ENCODE results near the gene PATL1.
A peak's percentile ranks its signal among the peaks of the same experiment; 100 is the strongest.
"Not testable (repeated sequence)": the region's sequence is repeated elsewhere in the genome, so short reads cannot be mapped to it uniquely, and the experiment has no call there.

PATL1 gene

DNA sequence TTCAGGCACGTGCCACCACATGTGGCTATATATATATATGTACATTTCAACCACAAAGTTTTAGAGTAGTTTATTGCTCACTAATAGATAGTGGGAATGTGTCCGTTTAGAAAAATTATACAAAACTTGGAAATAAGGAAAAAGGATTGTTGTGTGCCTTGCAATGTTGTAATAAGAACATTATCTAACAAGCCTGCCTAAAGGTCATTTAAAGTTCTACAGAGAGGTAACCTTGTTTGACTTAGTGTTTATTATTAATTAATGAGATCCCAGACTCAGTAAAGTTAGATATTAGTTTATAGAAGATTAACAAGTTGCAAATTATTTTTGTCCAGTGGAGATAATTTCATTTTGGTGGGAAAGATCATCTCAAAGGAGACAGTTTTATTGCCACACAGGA is 5.5 kb upstream of the PATL1 start:
- no peak for DNase-seq (ENCODE audit: insufficient read length, low spot score)
- no peak for FAIRE-seq

DNA sequence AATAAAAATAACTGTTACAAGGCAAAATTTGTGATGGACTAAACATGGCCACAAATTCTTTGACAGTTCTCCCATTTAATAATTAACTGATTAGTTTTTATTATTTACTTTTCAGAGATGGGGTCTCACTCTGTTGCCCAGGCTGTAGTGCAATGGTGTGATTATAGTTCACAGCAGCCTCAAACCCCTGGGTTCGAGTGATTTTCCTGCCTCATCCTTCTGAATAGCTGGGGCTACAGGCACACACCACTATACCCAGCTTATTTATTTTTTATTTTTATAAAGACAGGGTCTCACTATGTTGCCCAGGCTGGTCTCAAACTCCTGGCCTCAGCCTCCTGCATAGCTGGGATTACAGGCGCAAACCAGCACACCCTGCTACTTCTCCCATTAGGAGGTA is 4.5 kb upstream of the PATL1 start:
- no peak for FAIRE-seq
- DNase-seq (ENCODE audit: insufficient read length, low spot score), result no peak

DNA sequence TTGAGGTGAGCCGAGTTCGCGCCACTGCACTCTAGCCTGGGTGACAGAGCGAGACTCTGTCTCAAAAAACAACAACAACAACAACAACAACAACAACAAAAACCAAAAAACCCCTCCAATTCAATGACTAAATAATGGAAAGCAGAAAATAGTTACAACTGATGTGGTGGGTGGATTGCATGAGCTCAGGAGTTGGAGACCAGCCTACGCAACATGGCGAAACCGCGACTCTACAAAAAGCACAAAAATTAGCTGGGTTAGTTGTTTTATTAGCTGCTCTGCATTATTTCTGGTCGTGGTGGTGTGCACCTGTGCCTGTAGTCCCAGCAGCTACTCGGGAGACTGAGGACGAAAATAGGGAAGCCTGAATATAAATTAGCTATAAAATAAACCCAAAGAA is 2.6 kb upstream of the PATL1 start:
- no peak for FAIRE-seq
- DNase-seq (ENCODE audit: insufficient read length, low spot score), result no peak

DNA sequence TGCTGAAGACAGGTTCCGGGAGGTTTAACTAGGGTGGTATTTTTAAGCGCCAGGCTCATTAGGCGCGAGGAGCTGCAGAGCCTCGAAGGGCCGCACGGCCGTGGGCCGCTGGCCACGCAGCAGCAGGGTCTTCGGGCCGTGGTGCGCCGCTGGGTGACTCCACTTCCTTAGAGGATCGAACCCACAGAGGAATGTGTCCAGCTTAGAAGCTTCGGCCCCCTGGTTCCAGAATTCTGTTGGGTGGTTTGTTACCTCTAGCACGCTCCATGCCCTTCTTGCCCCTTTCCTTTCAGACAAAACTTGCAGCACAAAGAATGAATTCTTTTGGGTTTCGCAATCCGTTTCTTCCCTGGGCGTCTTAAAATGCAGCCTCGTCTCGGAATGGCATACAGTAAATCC is 773 bp upstream of the PATL1 start:
- DNase-seq (ENCODE audit: insufficient read length, low spot score) (peak; percentile 40), FAIRE-seq (peak; percentile 4)

DNA sequence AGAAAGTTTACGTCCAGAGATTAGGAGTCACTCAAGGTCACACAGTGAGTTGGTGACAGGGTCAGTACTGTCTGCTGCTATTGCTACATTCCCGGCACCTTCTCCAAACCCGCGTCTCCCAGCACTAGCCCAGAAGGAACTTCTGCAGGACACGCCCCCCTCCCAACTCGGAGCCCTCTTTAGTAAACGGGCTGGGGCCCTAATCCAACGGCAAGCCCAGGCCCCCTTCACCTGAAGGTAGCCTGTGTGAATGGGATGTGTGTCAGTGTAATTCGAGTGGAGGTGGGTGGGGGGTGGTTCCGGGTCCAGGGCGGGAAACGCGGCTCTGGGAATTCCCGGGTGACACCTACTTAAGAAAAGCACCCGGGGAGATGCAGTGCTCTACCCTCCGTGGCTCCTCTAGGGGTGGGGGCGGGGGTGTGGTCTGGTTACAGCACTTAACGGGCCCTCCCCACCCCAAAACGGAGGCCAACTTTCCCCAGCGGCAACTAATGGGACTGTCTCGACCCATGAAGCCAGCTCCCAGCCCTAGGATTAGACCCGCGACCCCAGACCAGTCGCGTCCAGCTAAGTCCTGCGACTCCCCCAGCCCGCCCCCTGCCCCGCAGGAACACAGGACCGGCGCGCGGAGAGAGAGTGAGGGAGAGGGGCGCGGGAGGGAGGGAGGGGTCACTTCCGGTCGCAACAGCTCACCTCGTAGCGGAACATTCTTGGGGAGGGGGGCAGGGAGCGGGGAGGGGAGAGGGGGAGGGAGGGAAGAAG is 468 bp downstream of the PATL1 start:
- FAIRE-seq (no peak), DNase-seq (ENCODE audit: insufficient read length, low spot score) (peak; percentile 19)

DNA sequence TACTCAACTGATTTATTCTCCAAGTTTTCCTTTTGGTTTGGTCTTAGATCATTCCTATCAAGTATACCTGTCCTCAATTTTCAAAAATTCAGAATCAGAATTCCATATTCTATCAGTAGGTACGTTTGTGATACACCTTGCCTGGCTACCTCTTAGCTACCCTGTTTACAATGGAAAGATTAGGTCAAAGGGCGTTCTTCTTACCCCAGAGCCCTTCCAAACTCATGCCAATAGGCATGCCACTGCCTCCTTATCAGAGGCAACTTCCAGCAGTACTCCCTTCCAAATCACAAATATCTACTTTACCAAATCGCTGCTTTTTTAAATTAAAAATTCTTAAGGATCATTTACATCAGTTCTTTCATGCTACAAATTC is 1.0 kb downstream of the PATL1 start:
- no peak for DNase-seq (ENCODE audit: insufficient read length, low spot score)

DNA sequence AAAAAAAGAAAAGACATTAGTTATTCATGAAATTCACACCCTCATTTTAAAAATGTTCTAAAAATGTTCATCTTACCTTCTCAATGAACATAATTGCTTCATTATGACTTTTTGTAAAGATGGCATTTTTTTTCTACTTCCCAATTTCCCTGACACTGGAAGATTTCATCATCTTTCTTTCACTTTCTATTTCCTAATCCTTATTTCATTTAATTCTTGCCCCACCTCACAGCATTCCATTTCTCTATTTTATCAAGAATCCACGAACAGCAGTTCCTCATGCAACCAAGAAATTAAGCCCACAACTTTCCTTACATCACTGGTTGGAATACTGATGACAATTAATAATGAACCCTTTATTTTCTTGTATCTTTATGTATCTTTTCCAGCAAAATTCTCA is 1.9 kb downstream of the PATL1 start:
- no peak for DNase-seq (ENCODE audit: insufficient read length, low spot score)
- no peak for FAIRE-seq

More for the DNA sequence above, 1.0 kb downstream of the PATL1 start:
- FAIRE-seq, result no peak

DNA sequence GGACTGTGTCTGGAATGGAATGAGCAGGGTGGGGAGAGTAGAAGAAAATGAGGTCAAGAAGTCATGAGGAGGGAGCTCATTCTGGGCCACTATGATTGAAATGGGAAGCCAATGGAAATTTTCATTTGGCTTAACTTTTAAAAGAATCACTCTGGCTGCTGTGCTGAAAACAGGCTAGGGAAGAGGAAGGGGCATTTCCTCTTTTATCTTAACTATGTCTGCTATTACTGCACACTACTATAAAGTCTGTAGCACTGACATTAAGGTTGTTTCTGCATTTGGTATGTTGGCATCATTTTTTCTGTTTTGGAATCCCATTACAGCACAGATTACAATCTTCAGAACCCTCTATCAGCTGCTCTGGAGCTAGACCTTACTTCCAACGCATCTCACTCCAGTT is 8.2 kb downstream of the PATL1 start:
- DNase-seq (ENCODE audit: insufficient read length, low spot score), result no peak
- no peak for FAIRE-seq

DNA sequence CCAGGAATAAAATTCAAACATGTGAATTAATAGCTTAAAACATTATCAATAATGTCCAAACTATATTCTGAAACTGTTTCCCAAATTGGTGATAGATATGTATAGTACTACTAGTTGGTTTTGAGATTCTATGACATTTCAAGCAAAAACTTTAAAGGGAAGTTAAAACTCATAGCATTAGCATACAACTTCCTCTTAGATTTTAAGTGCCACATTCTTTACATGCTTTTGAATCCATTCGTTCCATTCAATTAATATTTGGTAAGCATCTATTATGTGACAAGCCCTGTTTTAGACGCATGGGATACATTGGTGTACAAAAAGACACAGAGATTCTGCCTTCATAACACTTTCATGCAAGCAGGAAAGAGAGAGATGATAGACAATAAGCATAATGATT is 8.9 kb downstream of the PATL1 start:
- FAIRE-seq, result no peak
- no peak for DNase-seq (ENCODE audit: insufficient read length, low spot score)

DNA sequence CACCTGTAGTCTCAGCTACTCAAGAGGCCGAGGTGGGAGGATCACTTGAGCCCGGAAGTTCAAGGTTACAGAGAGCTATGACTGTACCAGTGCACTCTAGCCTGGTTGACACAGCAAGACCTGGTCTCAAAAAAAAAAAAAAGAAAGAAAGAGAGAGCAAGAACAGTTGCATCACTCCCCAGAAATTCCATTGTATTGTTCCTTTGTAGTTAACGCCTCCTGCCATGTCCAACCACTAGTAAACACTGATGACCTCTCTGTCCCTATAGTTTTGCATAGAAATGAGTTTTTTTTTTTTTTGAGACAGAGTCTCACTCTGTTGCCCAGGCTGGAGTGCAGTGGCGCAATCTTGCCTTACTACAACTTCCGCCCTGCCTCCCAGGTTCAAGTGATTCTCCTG is 10.8 kb downstream of the PATL1 start:
- FAIRE-seq (no peak), DNase-seq (ENCODE audit: insufficient read length, low spot score) (no peak)

DNA sequence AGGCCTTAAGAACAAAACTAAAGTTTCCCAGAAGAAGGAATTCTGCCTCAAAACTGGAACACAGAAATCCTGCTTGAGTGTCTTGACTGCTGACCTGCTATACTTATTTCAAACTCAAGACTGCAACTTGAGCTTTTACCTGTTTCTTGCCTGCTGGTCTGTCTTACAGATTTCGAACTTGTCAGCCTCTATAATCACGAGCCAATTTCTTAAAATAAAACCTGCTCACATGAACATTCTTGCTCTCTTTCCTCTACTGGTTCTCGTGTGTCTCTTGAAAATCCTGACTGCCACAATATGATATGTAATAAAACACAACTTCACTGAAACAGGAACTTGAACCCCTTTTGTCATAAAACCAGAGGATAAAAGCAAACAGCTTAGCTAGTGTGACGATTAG is 13.9 kb downstream of the PATL1 start:
- no peak for DNase-seq (ENCODE audit: insufficient read length, low spot score)
- FAIRE-seq, result no peak

DNA sequence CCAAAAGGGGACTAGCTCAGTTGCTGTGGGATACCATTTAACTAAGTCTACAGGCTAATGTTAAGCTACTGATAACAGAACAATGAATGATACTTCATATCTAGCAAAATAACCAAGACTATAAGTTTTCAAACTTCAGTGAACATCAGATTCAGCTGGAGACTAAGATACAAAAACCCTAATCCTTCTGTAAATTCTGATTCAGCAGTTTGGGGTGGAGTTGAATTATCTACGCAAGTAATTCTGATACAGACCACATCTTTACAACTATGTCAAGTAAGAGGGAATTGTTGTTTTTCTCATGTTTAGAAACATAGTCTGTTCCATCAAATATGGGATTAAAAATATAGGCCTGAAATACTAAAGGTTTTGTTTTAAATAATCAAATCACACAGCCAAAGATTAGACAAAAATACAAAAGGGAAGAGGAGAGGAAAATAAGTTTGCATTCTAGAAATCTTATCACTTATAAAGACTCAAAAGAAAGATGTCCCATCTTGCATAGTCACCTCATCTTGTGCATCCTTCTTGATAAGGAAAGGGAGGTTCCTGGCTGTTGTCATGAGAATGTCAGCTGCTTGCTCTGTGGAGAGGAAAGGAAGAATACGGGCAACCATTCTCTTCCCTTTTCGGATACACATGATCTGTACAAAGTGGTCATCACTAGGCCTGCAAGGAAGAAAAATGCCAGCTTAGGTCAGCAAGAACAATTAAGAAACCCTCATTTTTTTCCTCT is 21.4 kb downstream of the PATL1 start:
- no peak for FAIRE-seq
- DNase-seq (ENCODE audit: insufficient read length, low spot score), result no peak

DNA sequence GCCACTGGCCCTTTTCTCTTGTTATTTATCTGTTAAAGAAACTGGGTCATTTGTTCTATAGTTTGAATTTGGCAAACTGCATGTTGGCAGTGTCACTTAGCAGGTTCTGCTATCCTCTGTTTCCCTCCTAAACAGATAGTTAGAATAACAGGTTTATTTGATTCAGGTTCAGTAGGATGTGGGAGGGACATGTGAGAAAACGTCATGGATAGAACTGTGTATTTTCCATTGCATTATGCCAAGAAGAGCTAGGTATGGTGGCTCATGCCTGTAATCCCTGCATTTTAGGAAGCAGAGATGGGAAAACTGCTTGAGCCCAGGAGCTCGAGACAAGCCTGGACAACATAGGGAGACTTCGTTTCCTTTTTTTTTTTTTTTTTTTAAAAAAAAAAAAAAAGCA is 24.3 kb downstream of the PATL1 start:
- no peak for DNase-seq (ENCODE audit: insufficient read length, low spot score)
- FAIRE-seq, result no peak

DNA sequence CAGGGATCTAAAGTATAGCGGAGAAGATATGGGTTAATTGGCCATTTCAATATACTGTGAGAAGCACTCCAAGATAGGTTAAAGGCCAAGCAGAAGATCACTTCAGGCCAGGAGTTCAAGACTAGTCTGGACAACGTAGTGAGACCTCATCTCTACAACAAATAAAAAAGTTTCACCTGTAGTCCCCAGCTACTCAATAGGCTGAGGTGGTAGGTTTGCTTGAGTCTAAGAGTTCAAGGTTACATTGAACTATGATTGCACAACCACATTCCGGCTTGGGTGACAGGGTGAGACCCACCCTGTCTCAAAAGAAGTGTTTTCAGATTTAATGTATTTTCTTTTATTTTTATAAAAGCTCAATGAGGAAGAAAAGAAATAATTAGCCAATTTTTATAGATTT is 25.4 kb downstream of the PATL1 start:
- FAIRE-seq, result no peak
- DNase-seq (ENCODE audit: insufficient read length, low spot score), result no peak

DNA sequence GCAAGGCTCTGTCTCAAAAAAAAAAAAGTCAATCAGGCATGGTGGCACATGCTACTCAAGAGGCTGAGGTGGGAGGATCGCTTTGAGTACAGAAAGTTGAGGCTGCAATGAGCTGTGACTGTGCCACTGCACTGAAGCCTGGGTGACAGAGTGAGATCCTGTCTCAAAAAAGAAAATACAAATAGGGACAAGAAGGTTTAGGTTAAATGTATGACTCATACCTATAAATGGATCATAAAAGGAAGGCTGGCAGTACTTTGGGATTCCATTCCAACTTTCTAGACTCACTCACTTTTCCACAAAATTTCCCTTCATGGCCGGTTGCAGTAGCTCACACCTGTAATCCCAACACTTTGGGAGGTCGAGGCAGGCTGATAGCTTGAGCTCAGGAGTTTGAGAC is 27.7 kb downstream of the PATL1 start:
- no peak for DNase-seq (ENCODE audit: insufficient read length, low spot score)

DNA sequence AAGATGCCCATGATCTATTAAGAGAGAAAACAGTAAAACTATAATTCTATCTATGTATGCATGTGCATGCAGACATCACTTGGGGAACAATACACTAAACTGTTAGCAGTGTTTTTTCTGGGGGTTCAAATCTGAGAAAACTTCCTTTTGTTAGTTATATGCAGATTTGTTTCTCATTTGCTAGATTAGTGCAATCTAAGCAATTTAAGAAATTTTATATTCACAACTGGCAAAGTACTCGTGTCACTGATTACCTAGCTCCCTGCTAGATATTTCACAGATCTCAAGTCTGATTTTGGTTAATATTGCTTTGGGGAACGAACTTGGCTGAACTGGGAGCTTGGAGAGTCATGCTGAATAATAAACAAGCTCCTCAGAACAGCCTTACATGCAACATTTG is 38.3 kb downstream of the PATL1 start:
- FAIRE-seq (no peak), DNase-seq (ENCODE audit: insufficient read length, low spot score) (no peak)

More for the DNA sequence above, 27.7 kb downstream of the PATL1 start:
- no peak for FAIRE-seq

DNA sequence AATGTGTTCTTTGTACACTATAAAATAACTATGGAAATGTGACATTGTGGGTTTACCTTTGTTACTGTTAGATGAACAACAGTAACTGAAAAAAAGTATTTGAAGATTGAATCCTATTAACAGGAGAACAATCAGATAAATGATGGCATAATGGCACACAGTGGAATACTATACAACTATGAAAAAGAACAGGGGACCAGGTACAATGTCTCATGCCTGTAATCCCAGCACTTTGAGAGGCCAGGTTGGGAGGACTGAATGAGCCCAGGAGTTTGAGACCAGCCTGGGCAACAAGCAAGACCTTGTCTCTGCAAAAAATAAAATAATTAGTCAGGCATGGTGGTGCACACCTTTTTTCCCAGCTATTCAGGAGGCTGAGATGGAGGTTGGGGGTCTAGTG is 38.8 kb downstream of the PATL1 start:
- FAIRE-seq (no peak), DNase-seq (ENCODE audit: insufficient read length, low spot score) (no peak)

DNA sequence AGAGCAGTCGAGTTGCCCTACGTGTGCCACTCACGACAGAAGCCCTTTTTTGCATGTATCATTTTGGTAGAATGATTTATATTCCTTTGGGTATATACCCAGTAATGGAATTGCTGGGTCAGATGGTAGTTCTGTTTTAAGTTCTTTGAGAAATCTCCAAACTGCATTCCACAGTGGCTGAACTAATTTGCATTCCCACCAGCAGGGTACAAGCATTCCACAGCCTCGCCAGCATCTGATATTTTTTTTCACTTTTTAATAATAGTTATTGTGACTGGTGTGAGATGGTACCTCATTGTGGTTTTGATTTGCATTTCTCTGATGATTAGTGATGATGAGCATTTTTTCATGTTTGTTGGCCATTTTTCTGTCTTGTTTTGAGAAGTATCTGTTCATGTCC is 41.9 kb downstream of the PATL1 start:
- FAIRE-seq; DNase-seq (ENCODE audit: insufficient read length, low spot score): not testable (repeated sequence)

DNA sequence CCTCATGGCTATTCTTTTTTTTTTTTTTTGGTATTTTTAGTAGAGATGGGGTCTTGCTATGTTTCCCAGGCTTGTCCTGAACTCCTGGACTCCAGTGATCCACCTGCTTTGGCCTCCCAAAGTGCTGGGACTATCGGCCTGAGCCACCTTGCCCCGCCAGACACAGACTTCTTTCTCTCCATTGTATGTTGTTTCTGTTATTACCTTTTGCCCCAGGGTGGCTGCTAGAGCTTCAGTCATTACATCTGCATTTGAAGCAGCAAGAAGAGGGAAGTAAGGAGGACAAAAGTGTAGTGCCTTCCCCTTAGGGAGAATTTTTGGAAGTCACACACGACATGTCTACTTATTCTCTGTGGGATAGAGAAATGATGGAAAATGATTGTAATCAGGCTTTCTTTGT is 43.1 kb downstream of the PATL1 start:
- FAIRE-seq (no peak), DNase-seq (ENCODE audit: insufficient read length, low spot score) (no peak)

DNA sequence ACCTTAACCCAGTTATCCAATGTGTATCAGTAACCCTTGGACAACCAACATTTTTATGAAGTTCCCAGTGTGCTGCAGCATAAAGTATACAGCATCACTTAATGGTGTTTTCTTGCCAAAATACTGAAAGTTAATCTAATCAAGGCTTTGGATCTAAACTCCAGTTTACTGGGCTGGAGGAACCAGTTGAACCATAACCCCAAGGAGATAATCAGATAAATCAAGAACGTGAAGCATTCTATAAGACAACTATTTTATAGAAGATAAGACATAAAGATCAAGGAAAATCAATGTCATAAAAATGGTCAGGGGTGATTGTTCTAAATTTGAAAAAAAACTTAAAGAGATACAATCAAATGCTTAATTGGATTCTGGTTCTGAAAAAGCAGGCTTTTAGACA is 51.0 kb downstream of the PATL1 start:
- FAIRE-seq (no peak), DNase-seq (ENCODE audit: insufficient read length, low spot score) (no peak)

DNA sequence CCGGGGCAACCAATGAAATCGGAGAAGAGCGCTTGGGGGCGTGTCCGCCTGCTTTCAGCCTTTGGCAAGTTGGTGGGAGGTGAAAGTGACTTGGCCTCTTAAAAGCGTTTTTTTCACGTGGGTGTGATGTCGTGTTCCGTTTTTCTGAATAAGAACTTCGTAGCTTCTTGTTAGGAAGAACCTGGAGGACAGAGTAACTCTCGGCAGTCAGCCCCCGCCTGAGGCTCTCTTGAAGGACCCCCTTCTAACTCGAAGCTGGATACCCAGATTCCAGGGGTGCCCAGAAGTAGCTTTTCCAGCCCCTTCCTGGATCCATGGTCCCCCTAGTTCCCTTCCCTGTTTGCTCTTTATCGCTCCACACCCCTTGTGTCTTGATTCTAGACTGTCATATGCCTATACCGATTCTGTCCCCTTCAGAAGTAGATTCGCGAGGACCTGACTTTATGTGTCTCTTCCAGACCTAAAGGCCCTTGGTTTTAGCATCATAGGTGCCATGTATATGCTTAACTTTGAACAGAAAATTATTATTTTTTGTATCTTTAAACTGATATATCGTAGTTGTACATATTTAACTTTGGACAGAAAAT is 52.3 kb downstream of the PATL1 start:
- FAIRE-seq (no peak), DNase-seq (ENCODE audit: insufficient read length, low spot score) (no peak)
